Type B pancreatic cell (in vitro differentiated cells): ENCODE results near the gene FHAD1. TPM values are rescaled to one million over a fixed set of nuclear protein-coding genes. Genes with fewer than 3 reads are reported as not detected.

ENCODE experiments used
- DNase-seq: peaks from one replicate; pipeline ENCODE4 v3.0.0; 2021; ENCODE audit warnings: mixed read lengths; ENCODE audit not compliant: unreplicated experiment; ENCODE audit errors: extremely low spot score
- H3K27ac Mint-ChIP-seq: 2 replicates; pipeline ENCODE4 v1.8.0; 2021; ENCODE audit warnings: mild to moderate bottlenecking, mixed read lengths
- H3K27me3 Mint-ChIP-seq: 2 replicates; pipeline ENCODE4 v1.8.0; 2021; ENCODE audit warnings: mixed read lengths
- H3K36me3 Mint-ChIP-seq: 2 replicates; pipeline ENCODE4 v1.8.0; 2021; ENCODE audit warnings: mixed read lengths
- H3K4me1 Mint-ChIP-seq: one replicate; pipeline ENCODE4 v1.8.0; 2021; ENCODE audit warnings: mixed read lengths; ENCODE audit not compliant: unreplicated experiment
- H3K4me3 Mint-ChIP-seq: 2 replicates; pipeline ENCODE4 v1.8.0; 2021; ENCODE audit warnings: mild to moderate bottlenecking, mixed read lengths
- H3K9me3 Mint-ChIP-seq: 2 replicates; pipeline ENCODE4 v1.8.0; 2021; ENCODE audit warnings: mixed read lengths
- total RNA-seq: library from RNA; stranded (reverse); gene quantifications from 2 replicates; pipeline ENCODE4 v1.2.1, GENCODE V29; 2021; ENCODE audit warnings: low replicate concordance
- TF ChIP-seq, protein P1 (sequence below): fragments of 200-600 bp; sonication (generic); conservative IDR thresholded peaks from 2 replicates; pipeline ENCODE4 v1.5.0; 2021; ENCODE audit warnings: antibody characterized with exemption, mild to moderate bottlenecking

The FHAD1 gene
- total RNA-seq, 1 donor from 2014 or later, result 3.8 TPM

GRCh38 chr1:15358565-15359133, 111.6 kb downstream of the FHAD1 start:
- DNase-seq, result no peak
- peaks cover 18% of the 10 kb centered on the region for H3K4me1 Mint-ChIP-seq
- no peaks in the 10 kb centered on the region for H3K9me3 Mint-ChIP-seq
- H3K36me3 Mint-ChIP-seq, result no peaks in the 10 kb centered on the region
- no peak overlapping the region for H3K4me3 Mint-ChIP-seq
- no peak overlapping the region for H3K27ac Mint-ChIP-seq
- H3K27me3 Mint-ChIP-seq, result peaks cover 3% of the 10 kb centered on the region
- TF ChIP-seq, protein P1, sequence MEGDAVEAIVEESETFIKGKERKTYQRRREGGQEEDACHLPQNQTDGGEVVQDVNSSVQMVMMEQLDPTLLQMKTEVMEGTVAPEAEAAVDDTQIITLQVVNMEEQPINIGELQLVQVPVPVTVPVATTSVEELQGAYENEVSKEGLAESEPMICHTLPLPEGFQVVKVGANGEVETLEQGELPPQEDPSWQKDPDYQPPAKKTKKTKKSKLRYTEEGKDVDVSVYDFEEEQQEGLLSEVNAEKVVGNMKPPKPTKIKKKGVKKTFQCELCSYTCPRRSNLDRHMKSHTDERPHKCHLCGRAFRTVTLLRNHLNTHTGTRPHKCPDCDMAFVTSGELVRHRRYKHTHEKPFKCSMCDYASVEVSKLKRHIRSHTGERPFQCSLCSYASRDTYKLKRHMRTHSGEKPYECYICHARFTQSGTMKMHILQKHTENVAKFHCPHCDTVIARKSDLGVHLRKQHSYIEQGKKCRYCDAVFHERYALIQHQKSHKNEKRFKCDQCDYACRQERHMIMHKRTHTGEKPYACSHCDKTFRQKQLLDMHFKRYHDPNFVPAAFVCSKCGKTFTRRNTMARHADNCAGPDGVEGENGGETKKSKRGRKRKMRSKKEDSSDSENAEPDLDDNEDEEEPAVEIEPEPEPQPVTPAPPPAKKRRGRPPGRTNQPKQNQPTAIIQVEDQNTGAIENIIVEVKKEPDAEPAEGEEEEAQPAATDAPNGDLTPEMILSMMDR, result no peak

DNA sequence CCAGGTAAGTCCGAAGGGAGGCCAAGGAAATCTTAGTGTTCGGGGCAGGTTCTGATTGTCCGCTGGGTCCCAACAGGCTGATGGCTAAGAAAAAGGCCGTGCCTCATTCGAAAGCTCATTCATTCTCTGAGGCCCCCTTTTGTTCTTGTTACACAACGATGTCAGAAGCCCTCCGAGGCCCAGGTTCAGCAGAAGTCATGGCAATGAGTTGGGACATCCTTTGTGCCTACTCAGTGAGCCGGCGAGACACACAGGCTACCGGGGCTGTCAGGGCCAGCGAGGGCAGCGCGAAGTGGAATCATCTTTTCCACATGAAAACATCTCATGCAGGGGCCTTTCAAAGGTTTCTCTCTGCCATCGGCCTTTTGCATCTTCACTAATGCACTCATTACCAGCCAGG, 113.7 kb downstream of the FHAD1 start:
- peaks cover 13% of the 10 kb centered on the region for H3K4me1 Mint-ChIP-seq
- peaks cover 3% of the 10 kb centered on the region for H3K27me3 Mint-ChIP-seq
- no peaks in the 10 kb centered on the region for H3K9me3 Mint-ChIP-seq
- DNase-seq, result no peak
- H3K27ac Mint-ChIP-seq, result no peak overlapping the region
- H3K36me3 Mint-ChIP-seq, result no peaks in the 10 kb centered on the region
- TF ChIP-seq, protein P1, result no peak
- no peak overlapping the region for H3K4me3 Mint-ChIP-seq

DNA sequence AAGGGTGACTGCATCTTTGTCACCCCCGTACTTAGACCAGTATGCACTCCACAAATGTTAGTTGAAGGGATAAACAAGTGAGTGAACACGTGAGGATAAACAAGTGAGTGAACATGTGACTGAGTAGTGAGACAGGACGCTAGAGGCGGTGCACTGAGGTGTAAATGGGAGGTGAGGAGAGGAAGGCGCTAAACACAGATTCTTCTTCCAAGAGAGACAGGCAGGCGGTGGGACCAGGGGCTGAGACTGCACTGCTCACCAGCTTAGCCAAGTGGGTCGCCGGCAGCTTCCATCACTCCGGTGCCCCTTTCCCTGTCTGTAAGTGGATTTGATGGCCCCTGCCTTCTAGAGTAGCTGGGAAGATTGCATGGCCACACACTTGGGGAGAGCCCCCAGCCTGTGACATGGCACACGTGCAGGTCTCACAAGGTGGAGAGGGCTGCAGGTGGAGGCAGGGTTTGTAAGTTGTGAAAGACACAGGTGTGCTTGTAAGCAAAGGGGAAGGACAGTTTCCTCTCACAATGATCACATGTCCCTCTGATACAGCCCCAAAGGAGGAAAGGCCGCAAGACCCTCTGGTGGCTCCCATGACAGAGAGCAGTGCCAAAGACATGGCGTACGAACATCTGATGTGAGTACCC, 115.2 kb downstream of the FHAD1 start:
- no peaks in the 10 kb centered on the region for H3K9me3 Mint-ChIP-seq
- H3K27ac Mint-ChIP-seq, result no peak overlapping the region
- no peak for DNase-seq
- H3K36me3 Mint-ChIP-seq, result no peaks in the 10 kb centered on the region
- peaks cover 14% of the 10 kb centered on the region for H3K4me1 Mint-ChIP-seq
- TF ChIP-seq, protein P1, result no peak
- no peak overlapping the region for H3K4me3 Mint-ChIP-seq
- peaks cover 6% of the 10 kb centered on the region for H3K27me3 Mint-ChIP-seq

- peaks cover 6% of the 10 kb centered on the region for H3K27me3 Mint-ChIP-seq
- H3K9me3 Mint-ChIP-seq, result no peaks in the 10 kb centered on the region
- no peak for DNase-seq
- H3K4me3 Mint-ChIP-seq, result no peak overlapping the region
- peaks cover 14% of the 10 kb centered on the region for H3K4me1 Mint-ChIP-seq
- H3K27ac Mint-ChIP-seq, result no peak overlapping the region
- TF ChIP-seq, protein P1, result no peak
- H3K36me3 Mint-ChIP-seq, result no peaks in the 10 kb centered on the region
These were observed 115.7 kb downstream of the FHAD1 start for GRCh38 chr1:15362737-15363128.

DNA sequence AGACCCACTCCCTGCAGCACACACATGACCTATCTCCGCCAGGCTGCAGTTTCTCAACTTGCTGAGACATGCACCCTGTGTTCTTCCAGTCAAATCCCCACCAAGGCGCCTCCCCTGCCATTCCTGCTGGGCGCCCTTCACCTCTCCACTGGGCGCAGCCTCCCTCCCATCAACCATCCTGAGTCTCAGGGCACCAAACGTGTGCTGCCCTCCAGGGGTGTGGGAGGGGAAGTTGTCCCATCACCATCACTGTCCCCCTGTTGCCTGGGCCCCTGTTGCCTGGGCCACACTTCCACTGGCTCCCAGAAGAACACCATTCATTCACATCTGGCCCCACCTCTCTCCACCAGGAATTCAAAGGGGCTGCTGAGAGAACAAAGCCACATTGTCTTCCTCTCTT, 117.7 kb downstream of the FHAD1 start:
- DNase-seq, result no peak
- Mint-ChIP-seq H3K4me3 (no peak overlapping the region), H3K9me3 (no peaks in the 10 kb centered on the region), H3K4me1 (peaks cover 14% of the 10 kb centered on the region), H3K27ac (no peak overlapping the region), H3K36me3 (no peaks in the 10 kb centered on the region), H3K27me3 (peaks cover 6% of the 10 kb centered on the region)
- TF ChIP-seq, protein P1, result no peak
